ENCODE results near the gene DOCK1.

DOCK1 gene

DNA sequence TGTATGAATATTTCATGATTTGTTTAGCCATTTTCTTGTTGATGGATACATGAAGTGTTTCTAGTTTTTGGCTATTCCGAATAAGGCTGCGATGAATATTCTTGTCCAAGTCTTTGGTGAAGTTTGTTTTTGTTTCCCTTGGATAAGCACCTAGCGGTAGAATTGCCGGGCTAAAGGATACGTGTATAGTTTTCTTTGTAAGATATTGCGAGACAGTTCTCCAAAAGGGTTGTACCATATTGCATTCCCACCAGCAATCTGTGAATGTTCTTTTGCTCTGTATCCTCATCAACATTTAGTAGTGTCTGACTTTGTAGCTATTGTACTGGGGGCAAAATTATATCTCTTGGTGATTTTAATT lies 142.6 kb downstream of the DOCK1 start:
- no peak overlapping the region for H3K4me3 ChIP-seq (ENCODE audit: low read length)
- peaks cover 12% of the 10 kb centered on the region for H3K36me3 ChIP-seq (ENCODE audit: control insufficient read depth, low read depth, low read length)
- H3K4me1 ChIP-seq (ENCODE audit: control insufficient read depth, low read depth, low read length), result no peaks in the 10 kb centered on the region
- no peaks in the 10 kb centered on the region for H3K27me3 ChIP-seq (ENCODE audit: control insufficient read depth, insufficient read depth, low read length)
- no peak overlapping the region for H3K9ac ChIP-seq (ENCODE audit: low read length)
- no peaks in the 10 kb centered on the region for H3K9me3 ChIP-seq (ENCODE audit: control insufficient read depth, low read depth, low read length)
- H3K27ac ChIP-seq (ENCODE audit: low read length), result no peak overlapping the region

DNA sequence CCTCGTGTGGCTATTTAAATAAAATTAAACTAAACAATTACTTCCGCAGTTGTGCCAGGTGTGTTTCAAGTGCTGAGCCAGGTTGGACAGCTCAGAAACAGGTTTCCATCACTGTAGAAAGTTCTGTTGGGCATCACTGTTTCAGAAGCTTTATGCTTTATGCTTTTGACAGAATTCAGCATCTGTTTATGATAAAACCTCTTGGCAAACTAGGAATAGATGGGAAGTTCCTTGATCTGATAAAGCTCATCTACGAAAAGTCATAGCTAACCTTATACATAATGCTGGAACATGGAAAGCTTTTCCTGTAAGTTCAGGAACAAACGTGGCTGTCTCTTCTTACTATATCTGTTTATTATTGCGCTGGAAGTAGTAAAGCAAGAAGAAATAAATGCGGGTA lies 143.4 kb downstream of the DOCK1 start:
- peaks cover 13% of the 10 kb centered on the region for H3K36me3 ChIP-seq (ENCODE audit: control insufficient read depth, low read depth, low read length)
- H3K9ac ChIP-seq (ENCODE audit: low read length), result no peak overlapping the region
- no peak overlapping the region for H3K4me3 ChIP-seq (ENCODE audit: low read length)
- H3K4me1 ChIP-seq (ENCODE audit: control insufficient read depth, low read depth, low read length), result no peaks in the 10 kb centered on the region
- no peaks in the 10 kb centered on the region for H3K9me3 ChIP-seq (ENCODE audit: control insufficient read depth, low read depth, low read length)
- no peaks in the 10 kb centered on the region for H3K27me3 ChIP-seq (ENCODE audit: control insufficient read depth, insufficient read depth, low read length)
- no peak overlapping the region for H3K27ac ChIP-seq (ENCODE audit: low read length)

GRCh38 chr10:127052001-127052400 lies 146.8 kb downstream of the DOCK1 start:
- Histone ChIP-seq H3K9ac (ENCODE audit: low read length) (no peak overlapping the region), H3K36me3 (ENCODE audit: control insufficient read depth, low read depth, low read length) (peaks cover 13% of the 10 kb centered on the region), H3K4me1 (ENCODE audit: control insufficient read depth, low read depth, low read length) (no peaks in the 10 kb centered on the region), H3K27me3 (ENCODE audit: control insufficient read depth, insufficient read depth, low read length) (no peaks in the 10 kb centered on the region), H3K9me3 (ENCODE audit: control insufficient read depth, low read depth, low read length) (no peaks in the 10 kb centered on the region), H3K4me3 (ENCODE audit: low read length) (no peak overlapping the region), H3K27ac (ENCODE audit: low read length) (no peak overlapping the region)

- Histone ChIP-seq H3K27me3 (ENCODE audit: control insufficient read depth, insufficient read depth, low read length) (no peaks in the 10 kb centered on the region), H3K27ac (ENCODE audit: low read length) (no peak overlapping the region), H3K4me1 (ENCODE audit: control insufficient read depth, low read depth, low read length) (no peaks in the 10 kb centered on the region), H3K9ac (ENCODE audit: low read length) (no peak overlapping the region), H3K36me3 (ENCODE audit: control insufficient read depth, low read depth, low read length) (peaks cover 13% of the 10 kb centered on the region), H3K4me3 (ENCODE audit: low read length) (no peak overlapping the region), H3K9me3 (ENCODE audit: control insufficient read depth, low read depth, low read length) (no peaks in the 10 kb centered on the region)
Observed at GRCh38 chr10:127055263-127055662, 150.0 kb downstream of the DOCK1 start.

GRCh38 chr10:127059314-127059713 lies 154.1 kb downstream of the DOCK1 start:
- no peaks in the 10 kb centered on the region for H3K4me1 ChIP-seq (ENCODE audit: control insufficient read depth, low read depth, low read length)
- H3K4me3 ChIP-seq (ENCODE audit: low read length), result no peak overlapping the region
- H3K36me3 ChIP-seq (ENCODE audit: control insufficient read depth, low read depth, low read length), result peaks cover 3% of the 10 kb centered on the region

DNA sequence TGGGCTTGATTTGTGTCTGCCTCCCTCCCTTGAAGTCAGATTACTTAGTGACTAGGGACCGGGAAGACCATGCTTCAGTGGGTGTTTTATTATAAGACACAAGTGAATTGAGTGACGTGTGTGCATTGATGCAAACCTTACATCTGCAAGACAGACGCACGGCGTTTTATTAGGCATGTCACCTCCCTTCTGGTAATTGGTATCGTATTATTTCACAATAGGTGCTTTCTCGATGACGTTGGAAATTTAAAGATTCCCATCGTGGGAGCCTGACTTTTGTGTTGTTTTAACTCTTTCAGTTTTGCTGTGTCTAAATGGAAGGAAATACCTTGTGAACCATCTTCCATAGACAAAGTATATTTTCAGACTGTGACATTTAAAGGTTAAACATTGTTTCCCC lies 158.5 kb downstream of the DOCK1 start:
- Histone ChIP-seq H3K27ac (ENCODE audit: low read length) (no peak overlapping the region), H3K9me3 (ENCODE audit: control insufficient read depth, low read depth, low read length) (no peaks in the 10 kb centered on the region), H3K27me3 (ENCODE audit: control insufficient read depth, insufficient read depth, low read length) (no peaks in the 10 kb centered on the region), H3K36me3 (ENCODE audit: control insufficient read depth, low read depth, low read length) (peaks cover 12% of the 10 kb centered on the region), H3K4me3 (ENCODE audit: low read length) (no peak overlapping the region), H3K4me1 (ENCODE audit: control insufficient read depth, low read depth, low read length) (no peaks in the 10 kb centered on the region), H3K9ac (ENCODE audit: low read length) (no peak overlapping the region)

More at GRCh38 chr10:127059314-127059713, 154.1 kb downstream of the DOCK1 start:
- no peaks in the 10 kb centered on the region for H3K9me3 ChIP-seq (ENCODE audit: control insufficient read depth, low read depth, low read length)
- no peak overlapping the region for H3K9ac ChIP-seq (ENCODE audit: low read length)
- no peak overlapping the region for H3K27ac ChIP-seq (ENCODE audit: low read length)
- H3K27me3 ChIP-seq (ENCODE audit: control insufficient read depth, insufficient read depth, low read length), result no peaks in the 10 kb centered on the region

- Histone ChIP-seq H3K36me3 (ENCODE audit: control insufficient read depth, low read depth, low read length) (peaks cover 12% of the 10 kb centered on the region), H3K9me3 (ENCODE audit: control insufficient read depth, low read depth, low read length) (no peaks in the 10 kb centered on the region), H3K27me3 (ENCODE audit: control insufficient read depth, insufficient read depth, low read length) (no peaks in the 10 kb centered on the region), H3K9ac (ENCODE audit: low read length) (no peak overlapping the region), H3K27ac (ENCODE audit: low read length) (no peak overlapping the region), H3K4me3 (ENCODE audit: low read length) (no peak overlapping the region), H3K4me1 (ENCODE audit: control insufficient read depth, low read depth, low read length) (no peaks in the 10 kb centered on the region)
Observed at GRCh38 chr10:127064474-127064873, 159.2 kb downstream of the DOCK1 start.

- Histone ChIP-seq H3K4me1 (ENCODE audit: control insufficient read depth, low read depth, low read length) (no peaks in the 10 kb centered on the region), H3K9ac (ENCODE audit: low read length) (no peak overlapping the region), H3K27me3 (ENCODE audit: control insufficient read depth, insufficient read depth, low read length) (no peaks in the 10 kb centered on the region), H3K27ac (ENCODE audit: low read length) (no peak overlapping the region), H3K4me3 (ENCODE audit: low read length) (no peak overlapping the region), H3K36me3 (ENCODE audit: control insufficient read depth, low read depth, low read length) (peaks cover 23% of the 10 kb centered on the region), H3K9me3 (ENCODE audit: control insufficient read depth, low read depth, low read length) (no peaks in the 10 kb centered on the region)
Observed at GRCh38 chr10:127067542-127068194, 162.4 kb downstream of the DOCK1 start.

DNA sequence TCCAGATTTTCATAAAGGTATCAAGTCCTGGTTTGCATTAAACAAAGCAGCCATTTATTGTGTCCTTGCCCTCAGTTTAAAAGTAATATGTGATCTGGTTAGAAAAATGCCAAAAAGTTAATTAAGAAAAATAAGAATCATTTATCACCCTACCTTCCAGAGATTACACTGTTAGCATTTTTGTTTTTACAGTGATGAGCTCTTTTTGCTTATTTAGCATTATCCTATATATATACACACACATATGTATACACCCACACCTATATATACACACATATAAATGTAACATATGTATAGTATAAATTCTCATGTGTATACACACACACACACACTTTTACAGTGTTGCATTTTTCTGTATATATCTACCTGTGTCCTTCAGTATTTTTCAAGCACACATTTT lies 163.3 kb downstream of the DOCK1 start:
- H3K4me1 ChIP-seq (ENCODE audit: control insufficient read depth, low read depth, low read length), result no peaks in the 10 kb centered on the region
- no peaks in the 10 kb centered on the region for H3K27me3 ChIP-seq (ENCODE audit: control insufficient read depth, insufficient read depth, low read length)
- H3K4me3 ChIP-seq (ENCODE audit: low read length), result no peak overlapping the region
- no peak overlapping the region for H3K27ac ChIP-seq (ENCODE audit: low read length)
- H3K9ac ChIP-seq (ENCODE audit: low read length), result no peak overlapping the region
- no peaks in the 10 kb centered on the region for H3K9me3 ChIP-seq (ENCODE audit: control insufficient read depth, low read depth, low read length)
- peaks cover 23% of the 10 kb centered on the region for H3K36me3 ChIP-seq (ENCODE audit: control insufficient read depth, low read depth, low read length)

DNA sequence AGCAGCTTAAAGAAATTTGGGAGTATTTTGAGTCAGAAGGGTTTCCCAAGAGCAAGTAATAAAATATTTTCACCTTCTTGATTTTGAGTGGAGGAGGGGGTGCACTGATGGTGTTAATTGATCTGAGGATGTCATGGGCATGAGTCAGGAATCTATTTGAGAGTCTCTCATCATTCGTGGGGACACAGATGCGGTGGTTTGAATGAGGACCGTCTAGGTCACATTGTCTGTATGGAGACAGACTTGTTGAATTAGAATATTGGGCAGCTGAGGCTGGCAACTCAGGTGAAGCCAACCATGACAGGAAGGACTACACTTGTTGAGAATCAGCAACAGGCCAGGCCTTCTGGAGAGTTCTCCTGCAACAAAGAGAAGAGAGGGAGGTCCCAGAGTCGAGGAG lies 164.2 kb downstream of the DOCK1 start:
- H3K9me3 ChIP-seq (ENCODE audit: control insufficient read depth, low read depth, low read length), result no peaks in the 10 kb centered on the region
- H3K4me3 ChIP-seq (ENCODE audit: low read length), result no peak overlapping the region
- no peak overlapping the region for H3K9ac ChIP-seq (ENCODE audit: low read length)
- no peaks in the 10 kb centered on the region for H3K27me3 ChIP-seq (ENCODE audit: control insufficient read depth, insufficient read depth, low read length)
- H3K36me3 ChIP-seq (ENCODE audit: control insufficient read depth, low read depth, low read length), result peaks cover 23% of the 10 kb centered on the region
- H3K4me1 ChIP-seq (ENCODE audit: control insufficient read depth, low read depth, low read length), result no peaks in the 10 kb centered on the region
- no peak overlapping the region for H3K27ac ChIP-seq (ENCODE audit: low read length)

- Histone ChIP-seq H3K27ac (ENCODE audit: low read length) (no peak overlapping the region), H3K9me3 (ENCODE audit: control insufficient read depth, low read depth, low read length) (no peaks in the 10 kb centered on the region), H3K9ac (ENCODE audit: low read length) (no peak overlapping the region), H3K4me1 (ENCODE audit: control insufficient read depth, low read depth, low read length) (no peaks in the 10 kb centered on the region), H3K36me3 (ENCODE audit: control insufficient read depth, low read depth, low read length) (peaks cover 23% of the 10 kb centered on the region), H3K4me3 (ENCODE audit: low read length) (no peak overlapping the region), H3K27me3 (ENCODE audit: control insufficient read depth, insufficient read depth, low read length) (no peaks in the 10 kb centered on the region)
Observed at GRCh38 chr10:127071126-127071525, 165.9 kb downstream of the DOCK1 start.

GRCh38 chr10:127073666-127074065 lies 168.4 kb downstream of the DOCK1 start:
- H3K4me1 ChIP-seq (ENCODE audit: control insufficient read depth, low read depth, low read length), result no peaks in the 10 kb centered on the region
- no peaks in the 10 kb centered on the region for H3K9me3 ChIP-seq (ENCODE audit: control insufficient read depth, low read depth, low read length)
- H3K27ac ChIP-seq (ENCODE audit: low read length), result no peak overlapping the region
- H3K9ac ChIP-seq (ENCODE audit: low read length), result no peak overlapping the region
- no peak overlapping the region for H3K4me3 ChIP-seq (ENCODE audit: low read length)
- H3K27me3 ChIP-seq (ENCODE audit: control insufficient read depth, insufficient read depth, low read length), result no peaks in the 10 kb centered on the region
- peaks cover 12% of the 10 kb centered on the region for H3K36me3 ChIP-seq (ENCODE audit: control insufficient read depth, low read depth, low read length)
